Chondrocyte (in vitro differentiated cells): ENCODE measurements around the gene TTLL8. TPM values are rescaled to one million over a fixed set of nuclear protein-coding genes. Genes with fewer than 3 reads are reported as not detected.

Experiments used
- DNase-seq: peaks from one replicate; pipeline ENCODE4 v3.0.0; 2021; ENCODE audit warnings: mixed read lengths, low spot score
- H3K27ac Mint-ChIP-seq: one replicate; pipeline ENCODE4 v1.8.0; 2021; ENCODE audit warnings: mild to moderate bottlenecking, moderate library complexity, mixed read lengths; ENCODE audit not compliant: unreplicated experiment
- H3K27me3 Mint-ChIP-seq: 2 replicates; pipeline ENCODE4 v1.8.0; 2021; ENCODE audit warnings: low read depth, mixed read lengths
- H3K36me3 Mint-ChIP-seq: 2 replicates; pipeline ENCODE4 v1.8.0; 2021; ENCODE audit warnings: low read depth, mixed read lengths
- H3K4me1 Mint-ChIP-seq: 2 replicates; pipeline ENCODE4 v1.8.0; 2021; ENCODE audit warnings: low read depth, mild to moderate bottlenecking, mixed read lengths
- H3K4me3 Mint-ChIP-seq: one replicate; pipeline ENCODE4 v1.8.0; 2021; ENCODE audit warnings: mild to moderate bottlenecking, moderate library complexity, mixed read lengths; ENCODE audit not compliant: unreplicated experiment
- H3K9me3 Mint-ChIP-seq: 2 replicates; pipeline ENCODE4 v1.8.0; 2021; ENCODE audit warnings: low read depth, mixed read lengths
- CTCF ChIP-seq: fragments of 200-600 bp; sonication (generic); IDR thresholded peaks from 2 replicates; pipeline ENCODE4 v1.5.0; 2021; ENCODE audit warnings: antibody characterized with exemption, mild to moderate bottlenecking, moderate library complexity
- total RNA-seq: library from RNA; stranded (reverse); gene quantifications from 3 replicates; pipeline ENCODE4 v1.2.1, GENCODE V29; 2021

The TTLL8 gene
- total RNA-seq, 1 donor from 2014 or later = not detected

GRCh38 chr22:50032109-50032871 is 25.8 kb downstream of the TTLL8 start:
- Mint-ChIP-seq H3K4me1 (peaks cover 6% of the 10 kb centered on the region), H3K36me3 (no peaks in the 10 kb centered on the region), H3K27ac (no peak overlapping the region), H3K27me3 (peaks cover 2% of the 10 kb centered on the region), H3K4me3 (no peak overlapping the region), H3K9me3 (no peaks in the 10 kb centered on the region)
- TF ChIP-seq CTCF = no peak
- no peak for DNase-seq

- Mint-ChIP-seq H3K27ac (no peak overlapping the region), H3K36me3 (no peaks in the 10 kb centered on the region), H3K9me3 (no peaks in the 10 kb centered on the region), H3K4me3 (no peak overlapping the region), H3K27me3 (peaks cover 2% of the 10 kb centered on the region), H3K4me1 (peaks cover 6% of the 10 kb centered on the region)
- DNase-seq = peak; percentile 91
- TF ChIP-seq CTCF = no peak
Observed at GRCh38 chr22:50031189-50032091, 26.7 kb downstream of the TTLL8 start.

- TF ChIP-seq CTCF = peak; percentile 92
- no peak overlapping the region for H3K27ac Mint-ChIP-seq
- no peak overlapping the region for H3K4me3 Mint-ChIP-seq
- peaks cover 2% of the 10 kb centered on the region for H3K27me3 Mint-ChIP-seq
- no peaks in the 10 kb centered on the region for H3K9me3 Mint-ChIP-seq
- peaks cover 6% of the 10 kb centered on the region for H3K4me1 Mint-ChIP-seq
- H3K36me3 Mint-ChIP-seq = no peaks in the 10 kb centered on the region
- DNase-seq = peak; percentile 92
Observed at GRCh38 chr22:50030297-50031188, 27.6 kb downstream of the TTLL8 start.

- Mint-ChIP-seq H3K4me1 (peaks cover 6% of the 10 kb centered on the region), H3K4me3 (no peak overlapping the region), H3K9me3 (no peaks in the 10 kb centered on the region), H3K36me3 (no peaks in the 10 kb centered on the region), H3K27ac (no peak overlapping the region), H3K27me3 (peaks cover 11% of the 10 kb centered on the region)
- no peak for TF ChIP-seq CTCF
- no peak for DNase-seq
Observed at GRCh38 chr22:50027639-50028537, 30.2 kb downstream of the TTLL8 start.
